GM18505 (cell line): ENCODE data around the gene POLR3A.
A peak's percentile ranks its signal among the peaks of the same experiment; 100 is the strongest.

Source experiments
- ATAC-seq: cut with Tn5 transposase; IDR thresholded peaks from one replicate; pipeline ENCODE4 v1.9.1; 2021; ENCODE audit not compliant: unreplicated experiment
- POLR2A ChIP-seq: IDR thresholded peaks from 4 replicates; pipeline ENCODE4 v1.6.1; 2011; ENCODE audit warnings: borderline replicate concordance; ENCODE audit not compliant: insufficient read depth, insufficient read length; ENCODE audit errors: extremely low read depth

POLR3A gene

GRCh38 chr10:77941790-77942189 lies 87.5 kb downstream of the POLR3A start:
- no peak for ATAC-seq
- no peak for TF ChIP-seq POLR2A

DNA sequence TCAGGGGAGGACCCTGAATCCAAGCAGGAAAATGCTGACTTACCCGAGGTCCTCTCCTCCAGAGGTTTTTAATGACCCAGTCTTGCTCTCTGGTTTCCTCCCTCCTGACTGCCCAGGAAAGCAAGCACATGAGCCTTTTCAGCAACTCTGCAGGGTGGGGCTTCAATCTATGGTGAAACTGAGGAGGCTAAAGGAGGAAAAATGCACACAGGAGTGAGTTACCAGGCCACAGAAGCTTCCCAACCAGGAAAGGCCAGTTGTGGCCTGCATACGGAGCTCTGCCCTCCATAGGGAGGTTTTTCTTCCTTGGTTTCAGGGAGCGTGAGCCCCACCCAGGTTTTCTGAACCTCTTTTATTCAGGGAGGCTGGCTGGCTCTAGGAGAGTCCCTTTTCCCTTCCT lies 88.7 kb downstream of the POLR3A start:
- no peak for ATAC-seq
- TF ChIP-seq POLR2A = no peak

DNA sequence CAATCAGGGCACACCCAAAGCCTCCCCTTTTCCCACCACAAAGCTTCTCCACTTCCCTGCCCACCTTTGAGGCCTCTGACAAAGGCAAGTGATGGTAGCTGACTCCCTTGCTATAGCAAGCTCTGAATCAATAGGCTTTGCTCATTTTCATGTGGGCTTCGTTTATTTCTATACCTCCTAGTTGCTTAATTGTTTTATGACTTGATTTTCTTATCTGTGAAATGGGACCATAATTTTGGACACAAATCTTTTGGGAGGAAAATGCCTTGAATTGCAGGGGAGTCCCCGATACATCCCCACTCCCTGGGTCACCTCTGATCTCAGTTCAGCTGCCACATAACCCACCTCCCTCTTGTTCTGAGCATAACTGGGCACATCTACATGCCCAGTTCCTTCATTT lies 89.1 kb downstream of the POLR3A start:
- ATAC-seq = no peak

GRCh38 chr10:77939561-77940001 lies 89.7 kb downstream of the POLR3A start:
- ATAC-seq = no peak
- no peak for TF ChIP-seq POLR2A

More for the DNA sequence above, 89.1 kb downstream of the POLR3A start:
- no peak for TF ChIP-seq POLR2A

DNA sequence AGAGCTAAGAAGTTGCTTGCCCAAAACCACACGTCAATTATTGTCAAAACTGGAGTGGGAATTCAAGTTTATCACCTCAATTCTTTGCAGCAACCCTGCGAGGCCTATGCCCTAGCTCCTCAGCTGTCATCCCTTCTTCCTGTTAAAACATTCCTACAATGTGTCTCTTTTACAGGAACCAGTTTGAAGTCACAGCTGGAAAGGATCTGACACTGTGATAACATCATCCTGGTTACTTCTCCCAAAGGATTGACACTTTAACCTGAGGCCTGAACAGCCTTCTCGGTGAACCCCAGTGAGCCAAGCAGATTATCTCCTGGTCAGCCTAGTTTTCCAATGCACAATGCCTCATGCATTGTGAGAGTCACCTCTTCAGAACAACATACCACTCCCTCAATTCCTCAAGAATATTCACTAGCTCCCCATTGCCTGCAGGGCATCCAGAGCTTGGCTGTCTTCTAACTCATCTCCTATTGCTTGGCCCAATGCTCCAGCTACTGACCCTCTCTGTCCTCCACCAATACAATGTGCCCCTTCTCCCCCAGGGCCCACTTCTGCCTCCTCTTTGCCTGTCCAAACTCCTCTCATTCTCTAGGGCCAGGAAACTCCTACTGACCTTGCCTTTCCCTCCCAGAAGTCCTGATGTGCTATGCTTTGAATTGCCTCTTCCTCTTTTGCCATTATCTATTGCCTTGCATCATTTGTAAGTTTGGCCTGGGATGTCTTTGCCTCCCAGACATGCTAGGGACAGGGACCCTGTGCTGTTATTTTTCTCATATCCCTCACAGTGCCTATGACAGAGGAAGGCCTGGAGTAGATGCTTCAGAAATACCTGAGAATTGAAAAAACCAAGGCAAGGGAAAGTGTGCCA lies 92.4 kb downstream of the POLR3A start:
- TF ChIP-seq POLR2A = no peak
- ATAC-seq = no peak

GRCh38 chr10:77932016-77932715 lies 97.1 kb downstream of the POLR3A start:
- ATAC-seq = no peak
- no peak for TF ChIP-seq POLR2A

GRCh38 chr10:77927402-77928246 lies 101.7 kb downstream of the POLR3A start:
- no peak for ATAC-seq
- TF ChIP-seq POLR2A = no peak

DNA sequence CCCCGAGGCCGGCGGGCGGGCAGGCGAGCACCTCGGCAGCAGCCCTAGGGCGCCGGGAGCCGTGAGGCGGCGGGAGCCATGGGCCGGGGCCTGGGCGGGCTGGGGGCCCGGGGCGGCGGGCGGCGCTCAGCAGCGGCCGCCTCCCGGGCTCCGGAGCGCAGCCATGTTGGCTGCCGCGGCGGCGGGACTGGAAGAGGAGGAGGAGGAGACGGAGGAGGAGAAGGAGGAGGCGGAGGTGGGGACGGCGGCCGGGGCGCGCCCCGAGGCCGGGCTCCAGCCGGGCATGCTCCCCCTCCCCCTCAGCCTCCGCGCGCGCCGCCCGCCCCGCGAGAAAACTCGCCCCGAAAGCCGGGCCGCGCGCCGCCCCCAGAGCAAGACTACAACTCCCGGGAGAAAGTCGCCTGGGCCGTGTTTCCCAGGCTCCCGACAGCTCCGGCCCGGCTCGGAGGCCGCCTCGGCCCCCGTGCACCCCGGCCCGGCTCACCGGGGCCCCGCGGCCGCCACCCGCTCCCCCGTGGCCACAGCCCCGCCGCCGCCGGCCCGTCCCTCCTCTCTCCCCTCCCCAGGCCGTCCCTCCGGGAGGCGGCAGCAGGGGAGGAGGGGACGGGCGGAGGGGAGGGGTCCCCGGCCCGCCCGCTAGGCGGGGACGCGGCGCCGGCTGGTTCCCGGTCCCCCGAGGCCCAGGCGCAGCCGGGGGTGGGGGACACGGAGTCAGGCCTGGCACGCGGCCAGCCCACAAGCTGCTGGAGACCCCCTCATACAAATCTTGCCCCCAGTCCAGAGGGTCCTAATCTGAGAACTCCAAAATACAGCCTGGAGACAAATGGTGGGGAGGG lies 102.5 kb downstream of the POLR3A start, which contains the start of gene DLG5:
TSS of gene DLG5 (minus strand) at position 190 of the 836 bp plus-strand sequence. CDS start 235 bp downstream, outside the sequence.
- no peak for TF ChIP-seq POLR2A
- peak; percentile 49 for ATAC-seq

DNA sequence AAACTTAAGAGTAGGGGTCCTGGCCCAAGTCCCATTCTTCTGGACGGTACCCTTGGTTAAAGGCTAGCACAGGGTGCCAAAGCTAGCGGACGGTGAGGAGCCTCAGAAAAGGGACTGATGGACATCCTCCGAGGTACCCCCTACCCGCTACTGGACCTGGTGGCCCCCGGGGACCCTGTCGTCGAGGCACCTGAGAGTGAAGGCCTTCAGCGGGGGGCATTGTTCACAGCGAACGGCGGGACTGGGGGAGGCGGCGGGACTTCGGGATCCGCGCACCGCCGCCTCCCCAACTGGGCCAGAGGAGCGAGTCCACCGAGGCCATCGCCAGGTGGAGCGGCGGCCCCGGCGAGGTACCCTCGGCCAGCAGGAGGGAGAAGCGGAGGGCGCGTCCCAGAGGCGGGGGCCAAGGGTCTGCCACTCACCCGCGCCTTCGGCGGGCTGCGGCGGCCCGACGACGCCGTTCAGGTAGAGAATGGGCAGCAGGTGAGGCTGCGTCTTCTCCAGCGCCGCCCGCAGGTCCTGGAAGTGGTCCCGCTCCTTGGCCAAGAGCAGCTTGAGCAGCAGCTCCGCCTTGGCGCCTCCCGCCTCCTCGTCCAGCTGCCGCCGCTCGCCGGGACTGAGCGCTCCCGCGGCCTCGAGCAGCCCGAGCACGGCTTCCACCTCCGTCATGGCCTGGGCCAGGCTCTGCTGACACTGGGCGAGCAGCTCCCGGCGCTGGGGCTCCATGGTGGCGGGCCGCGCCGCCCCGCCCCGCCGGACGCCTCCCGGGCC lies 103.3 kb downstream of the POLR3A start:
- ATAC-seq = peak; percentile 60
- no peak for TF ChIP-seq POLR2A

- TF ChIP-seq POLR2A = no peak
Observed at GRCh38 chr10:77925410-77925794, 103.9 kb downstream of the POLR3A start.

DNA sequence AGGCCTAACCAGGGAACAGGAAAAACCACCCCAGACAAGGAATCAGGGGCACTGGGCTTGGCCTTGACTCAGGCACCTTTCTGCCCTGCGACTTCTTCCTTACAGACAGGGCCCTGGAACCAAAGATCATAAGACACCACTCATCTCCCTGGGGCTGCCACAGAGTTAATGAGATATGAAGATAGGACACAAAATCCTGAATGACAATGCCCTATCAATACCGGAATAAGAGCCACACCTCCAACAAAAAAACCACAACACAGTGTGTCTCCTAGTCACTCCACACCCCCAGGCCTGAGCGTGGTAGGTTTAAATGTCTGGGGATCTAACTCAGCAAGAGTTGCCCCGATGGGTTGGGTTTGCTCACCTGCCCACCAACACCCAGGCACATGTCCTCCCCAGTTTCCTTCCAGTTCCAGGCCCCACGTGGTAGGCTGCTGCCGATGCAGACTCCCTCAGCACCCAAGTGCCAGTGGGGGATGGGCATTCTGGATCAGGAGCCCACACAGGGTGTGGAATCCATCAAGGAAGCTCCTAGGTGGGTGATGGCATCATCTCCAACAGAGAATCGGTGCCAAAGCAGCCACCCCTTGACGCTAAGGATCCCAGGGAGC lies 106.6 kb downstream of the POLR3A start:
- ATAC-seq = no peak
- TF ChIP-seq POLR2A = no peak

More at GRCh38 chr10:77925410-77925794, 103.9 kb downstream of the POLR3A start:
- no peak for ATAC-seq
